GM18951 (cell line): ENCODE results near the gene SUSD1.

Experiments used
- POLR2A ChIP-seq: IDR thresholded peaks from 4 replicates; pipeline ENCODE4 v1.6.1; 2011; ENCODE audit warnings: mild to moderate bottlenecking; ENCODE audit not compliant: insufficient read length, insufficient read depth; ENCODE audit errors: extremely low read depth
- in situ Hi-C: fragments of 300-500 bp; cut with MboI; formaldehyde crosslinking; loops from one replicate; pipeline ENCODE4 v1.12.0; 2022; ENCODE audit warnings: low sequenced_read_pairs, mixed read lengths, inconsistent platforms; ENCODE audit not compliant: unreplicated experiment

The SUSD1 gene

GRCh38 chr9:112093147-112093869 is 81.8 kb downstream of the SUSD1 start:
- in situ Hi-C loops, result loop anchor here (5.0 to 25.0 kb wide), 2 partner anchors 269 to 694 kb away; no protein-coding TSS in a partner anchor
- TF ChIP-seq POLR2A, result no peak

- in situ Hi-C loops, result loop anchor here (5.0 to 25.0 kb wide), 2 partner anchors 270 to 695 kb away; no protein-coding TSS in a partner anchor
- no peak for TF ChIP-seq POLR2A
These were observed 83.3 kb downstream of the SUSD1 start for GRCh38 chr9:112091810-112092209.

GRCh38 chr9:112087506-112087905 is 87.6 kb downstream of the SUSD1 start:
- in situ Hi-C loops, result loop anchor here (25.0 kb wide), 1 partner anchor 700 kb away; no protein-coding TSS in a partner anchor
- TF ChIP-seq POLR2A, result no peak

GRCh38 chr9:112086627-112087026 is 88.5 kb downstream of the SUSD1 start:
- in situ Hi-C loops, result loop anchor here (25.0 kb wide), 1 partner anchor 701 kb away; no protein-coding TSS in a partner anchor
- no peak for TF ChIP-seq POLR2A

- in situ Hi-C loops, result loop anchor here (25.0 kb wide), 1 partner anchor 702 kb away; no protein-coding TSS in a partner anchor
- TF ChIP-seq POLR2A, result no peak
These were observed 90.2 kb downstream of the SUSD1 start for GRCh38 chr9:112084907-112085306.

GRCh38 chr9:112084334-112084733 is 90.8 kb downstream of the SUSD1 start:
- TF ChIP-seq POLR2A, result no peak
- in situ Hi-C loops, result loop anchor here (25.0 kb wide), 1 partner anchor 703 kb away; no protein-coding TSS in a partner anchor

GRCh38 chr9:112081918-112082729 is 93.0 kb downstream of the SUSD1 start:
- no peak for TF ChIP-seq POLR2A
- in situ Hi-C loops, result loop anchor here (25.0 kb wide), 1 partner anchor 705 kb away; no protein-coding TSS in a partner anchor

GRCh38 chr9:112080831-112081542 is 94.1 kb downstream of the SUSD1 start:
- no peak for TF ChIP-seq POLR2A
- in situ Hi-C loops, result loop anchor here (25.0 kb wide), 1 partner anchor 706 kb away; no protein-coding TSS in a partner anchor

- no peak for TF ChIP-seq POLR2A
- in situ Hi-C loops, result loop anchor here (10.0 to 25.0 kb wide), 2 partner anchors 314 to 709 kb away; no protein-coding TSS in a partner anchor
These were observed 96.7 kb downstream of the SUSD1 start for GRCh38 chr9:112078432-112078831.

- in situ Hi-C loops, result loop anchor here (10.0 to 25.0 kb wide), 2 partner anchors 312 to 710 kb away; no protein-coding TSS in a partner anchor
- no peak for TF ChIP-seq POLR2A
These were observed 98.3 kb downstream of the SUSD1 start for GRCh38 chr9:112076814-112077213.

- TF ChIP-seq POLR2A, result no peak
- in situ Hi-C loops, result loop anchor here (10.0 to 25.0 kb wide), 2 partner anchors 310 to 712 kb away; no protein-coding TSS in a partner anchor
These were observed 100.1 kb downstream of the SUSD1 start for GRCh38 chr9:112075009-112075378.

- no peak for TF ChIP-seq POLR2A
- in situ Hi-C loops, result loop anchor here (10.0 to 25.0 kb wide), 2 partner anchors 310 to 713 kb away; no protein-coding TSS in a partner anchor
These were observed 100.7 kb downstream of the SUSD1 start for GRCh38 chr9:112074250-112075008.

- in situ Hi-C loops, result loop anchor here (10.0 kb wide), 1 partner anchor 309 kb away; no protein-coding TSS in a partner anchor
These were observed 101.4 kb downstream of the SUSD1 start for GRCh38 chr9:112073639-112074173.
